HCT116 (cell line): ENCODE measurements around the gene MYH14. TPM values are rescaled to one million over a fixed set of nuclear protein-coding genes. Genes with fewer than 3 reads are reported as not detected.

ENCODE experiments used
- ATAC-seq: fragments of 200-7000 bp; cut with Tn5 transposase; 2 replicates; pipeline ENCODE4 v1.9.1; 2020; ENCODE audit warnings: mild to moderate bottlenecking, moderate library complexity
- BruUV-seq: library from RNA; stranded (reverse); fragments of 400-500 nt; replicated peaks from 2 replicates; lab custom pipeline; 2021; lab: Mats Ljungman, UMichigan
- CTCF ChIA-PET: fragments of 300-600 bp; sonication (Branson Sonifier 250); formaldehyde crosslinking; loops from one replicate; lab custom pipeline; 2021; ENCODE audit warnings: antibody characterized with exemption; lab: Charles Lee
- POLR2A ChIA-PET: fragments of 300-600, 350-600 bp; sonication (Branson Sonifier 250); formaldehyde crosslinking; loops from one replicate; lab custom pipeline; 2021; ENCODE audit warnings: antibody characterized with exemption; lab: Charles Lee
- RAD21 ChIA-PET, 2 experiments: fragments of 300-600 bp; sonication (Branson Sonifier 250); formaldehyde crosslinking; loops; one replicate each; lab custom pipeline; 2023; ENCODE audit warnings: low total read pairs in 2 of 2; ENCODE audit not compliant: uncharacterized antibody in 2 of 2, unreplicated experiment in 2 of 2, low non-redundant PET in 1 of 2; lab: Charles Lee
- DNase-seq: peaks from one replicate; pipeline ENCODE4 v3.0.0-alpha.2; 2010; ENCODE audit warnings: low read depth, low spot score
- H2AFZ ChIP-seq: fragments of 200-600 bp; shearing (Covaris generic), sonication (generic); 2 replicates; pipeline ENCODE4 v1.6.1; 2017; ENCODE audit warnings: low read depth, mixed run types, mixed read lengths, antibody characterized with exemption, low read length; ENCODE audit not compliant: poor library complexity, severe bottlenecking
- H3K27ac ChIP-seq: 2 replicates; pipeline ENCODE4 v1.5.1; 2012; ENCODE audit warnings: low read depth, low read length
- H3K27me3 ChIP-seq: fragments of 200-600 bp; sonication (generic); 2 replicates; pipeline ENCODE4 v1.6.1; 2016; ENCODE audit warnings: mixed run types, low read length, mixed read lengths; ENCODE audit not compliant: insufficient read depth
- H3K36me3 ChIP-seq, 2 experiments: fragments of 200-500 bp in 1 of 2; fragments of 200-600 bp in 1 of 2; sonication (Bioruptor generic) in 1 of 2; sonication (generic) in 1 of 2; 2 replicates each; pipeline versions ENCODE4 v1.5.1 to v1.6.1; 2014 to 2016; ENCODE audit warnings: low read length in 2 of 2, inconsistent platforms in 1 of 2, mixed read lengths in 1 of 2, mixed run types in 1 of 2; ENCODE audit not compliant: insufficient read depth in 2 of 2, control insufficient read depth in 1 of 2
- H3K4me1 ChIP-seq, 2 experiments: fragments of 200-600 bp in 1 of 2; sonication (generic) in 1 of 2; 2 replicates each; pipeline versions ENCODE4 v1.5.1 to v1.6.1; 2012 to 2017; ENCODE audit warnings: low read length in 2 of 2, inconsistent platforms in 1 of 2, mild to moderate bottlenecking in 1 of 2, mixed read lengths in 1 of 2, mixed run types in 1 of 2, moderate library complexity in 1 of 2; ENCODE audit not compliant: insufficient read depth in 2 of 2, control insufficient read depth in 1 of 2
- H3K4me2 ChIP-seq: fragments of 200-600 bp; sonication (generic); 2 replicates; pipeline ENCODE4 v1.6.1; 2017; ENCODE audit warnings: mixed run types, low read length, mixed read lengths
- H3K4me3 ChIP-seq, 2 experiments: fragments of 200-600 bp in 1 of 2; sonication (generic) in 1 of 2; replicated peaks in 1 of 2; 2 replicates each; pipeline ENCODE4 v1.5.1; 2011 to 2016; ENCODE audit warnings: low read length in 2 of 2, control low read depth in 1 of 2, low read depth in 1 of 2, mild to moderate bottlenecking in 1 of 2, mixed read lengths in 1 of 2, mixed run types in 1 of 2
- H3K79me2 ChIP-seq: fragments of 200-600 bp; sonication (generic); 2 replicates; pipeline ENCODE4 v1.6.1; 2017; ENCODE audit warnings: mild to moderate bottlenecking, mixed run types, low read length, moderate library complexity, mixed read lengths; ENCODE audit not compliant: insufficient read depth
- H3K9ac ChIP-seq: fragments of 200-600 bp; sonication (generic); 2 replicates; pipeline ENCODE4 v1.6.1; 2016; ENCODE audit warnings: low read length, mixed read lengths
- H3K9me2 ChIP-seq: fragments of 200-600 bp; sonication (generic), shearing (Covaris generic); 2 replicates; pipeline ENCODE4 v1.6.1; 2017; ENCODE audit warnings: mixed run types, mild to moderate bottlenecking, moderate library complexity; ENCODE audit not compliant: insufficient read depth
- H3K9me3 ChIP-seq, 2 experiments: fragments of 200-500 bp in 1 of 2; fragments of 200-600 bp in 1 of 2; sonication (Bioruptor generic) in 1 of 2; sonication (generic) in 1 of 2; 2 replicates each; pipeline ENCODE4 v1.6.1; 2014 to 2017; ENCODE audit warnings: low read length in 2 of 2, mixed read lengths in 2 of 2, inconsistent platforms in 1 of 2, low read depth in 1 of 2, mild to moderate bottlenecking in 1 of 2, mixed run types in 1 of 2, moderate library complexity in 1 of 2; ENCODE audit not compliant: control insufficient read depth in 1 of 2, insufficient read depth in 1 of 2
- H4K20me1 ChIP-seq: fragments of 200-600 bp; sonication (generic), shearing (Covaris generic); 2 replicates; pipeline ENCODE4 v1.6.1; 2017; ENCODE audit warnings: mixed run types, mild to moderate bottlenecking, moderate library complexity; ENCODE audit not compliant: insufficient read depth
- CBX3 ChIP-seq: IDR thresholded peaks from 2 replicates; pipeline ENCODE4 v1.6.1; 2012; ENCODE audit warnings: low read depth
- EGR1 ChIP-seq: IDR thresholded peaks from 2 replicates; pipeline ENCODE4 v1.6.1; 2012; ENCODE audit warnings: low read depth
- EZH2phosphoT487 ChIP-seq: fragments of 200-600 bp; IDR thresholded peaks from 2 replicates; pipeline ENCODE4 v1.6.1; 2018; ENCODE audit warnings: antibody characterized with exemption, borderline replicate concordance
- FOSL1 ChIP-seq: IDR thresholded peaks from 2 replicates; pipeline ENCODE4 v1.6.1; 2012; ENCODE audit warnings: low read depth
- JUND ChIP-seq: IDR thresholded peaks from 2 replicates; pipeline ENCODE4 v1.6.1; 2012
- POLR2A ChIP-seq: IDR thresholded peaks from 2 replicates; pipeline ENCODE4 v1.7.0; 2011; ENCODE audit warnings: borderline replicate concordance; ENCODE audit not compliant: insufficient read depth, insufficient read length; ENCODE audit errors: extremely low read depth
- POLR2AphosphoS5 ChIP-seq: IDR thresholded peaks from 2 replicates; pipeline ENCODE4 v1.6.1; 2011; ENCODE audit warnings: mild to moderate bottlenecking, low read depth, low read length, moderate library complexity
- RAD21 ChIP-seq: IDR thresholded peaks from 2 replicates; pipeline ENCODE4 v1.6.1; 2012; ENCODE audit warnings: low read depth, mild to moderate bottlenecking
- SIN3A ChIP-seq: IDR thresholded peaks from 2 replicates; pipeline ENCODE4 v1.6.1; 2012; ENCODE audit warnings: low read depth
- SP1 ChIP-seq: IDR thresholded peaks from 2 replicates; pipeline ENCODE4 v1.6.1; 2012; ENCODE audit warnings: low read depth
- SRF ChIP-seq: IDR thresholded peaks from 2 replicates; pipeline ENCODE4 v1.6.1; 2012; ENCODE audit warnings: low read depth
- TCF7L2 ChIP-seq: IDR thresholded peaks from 2 replicates; pipeline ENCODE4 v1.7.0; 2011; ENCODE audit warnings: borderline replicate concordance, inconsistent platforms; ENCODE audit not compliant: insufficient read depth, insufficient read length; ENCODE audit errors: extremely low read depth
- YY1 ChIP-seq: IDR thresholded peaks from 2 replicates; pipeline ENCODE4 v1.6.1; 2011; ENCODE audit warnings: low read length, low read depth, moderate library complexity, mild to moderate bottlenecking; ENCODE audit not compliant: insufficient replicate concordance; ENCODE audit errors: extremely low read depth
- ZFX ChIP-seq: fragments of 450-650 bp; IDR thresholded peaks from 2 replicates; pipeline ENCODE4 v1.6.1; 2017
- ZNF274 ChIP-seq: fragments of 200-500 bp; sonication (Bioruptor generic); IDR thresholded peaks from 2 replicates; pipeline ENCODE4 v1.6.1; 2014; ENCODE audit warnings: mild to moderate bottlenecking, low read depth, low read length, inconsistent platforms
- intact Hi-C: fragments of 100-400 bp; cut with micrococcal nuclease; formaldehyde crosslinking; loops from 2 replicates; pipeline ENCODE4 v1.10.0; 2022
- total RNA-seq: library from RNA; stranded (reverse); gene quantifications from one replicate; pipeline ENCODE4 v1.2.1, GENCODE V29; 2021; ENCODE audit not compliant: unreplicated experiment
- TF ChIP-seq, protein P1 (sequence below), 3 experiments: fragments of 200-600 bp in 1 of 3; sonication (generic) in 1 of 3; IDR thresholded peaks in 2 of 3; conservative IDR thresholded peaks in 1 of 3; 2 replicates each; pipeline ENCODE4 v1.5.1; 2012 to 2017; ENCODE audit warnings: low read depth in 2 of 3, low read length in 2 of 3, antibody characterized with exemption in 1 of 3, borderline replicate concordance in 1 of 3, control low read depth in 1 of 3, mild to moderate bottlenecking in 1 of 3, mixed read lengths in 1 of 3, mixed run types in 1 of 3, moderate library complexity in 1 of 3; ENCODE audit not compliant: insufficient read depth in 1 of 3
- TF ChIP-seq, protein P2 (sequence below): IDR thresholded peaks from 2 replicates; pipeline ENCODE4 v1.6.1; 2011; ENCODE audit warnings: mild to moderate bottlenecking, low read length, moderate library complexity; ENCODE audit not compliant: insufficient replicate concordance; ENCODE audit errors: extremely low read depth
- TF ChIP-seq, protein P3 (sequence below): IDR thresholded peaks from 2 replicates; pipeline ENCODE4 v1.6.1; 2012
- TF ChIP-seq, protein P4 (sequence below): IDR thresholded peaks from 2 replicates; pipeline ENCODE4 v1.6.1; 2012

The MYH14 gene
- total RNA-seq, 1 experiment from 2014 or later: 60.1 TPM

DNA sequence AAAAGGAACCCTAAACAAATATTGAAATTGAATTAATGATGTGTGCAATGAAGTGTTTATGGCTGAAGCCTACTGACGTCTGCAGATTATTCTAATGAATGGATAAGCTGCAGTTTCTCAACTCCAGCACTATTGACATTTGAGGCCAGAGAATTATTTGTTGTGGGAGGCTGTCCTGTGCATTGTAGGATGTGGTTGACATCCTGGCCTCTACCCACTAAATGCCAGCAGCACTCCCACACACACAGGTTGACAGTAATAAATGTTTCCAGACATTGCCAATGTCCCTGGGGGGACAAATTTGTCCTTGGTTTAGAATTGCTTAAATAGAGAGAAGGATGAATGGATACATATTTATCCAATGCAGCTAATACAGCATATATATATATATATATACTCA lies 19.2 kb upstream of the MYH14 start:
- Histone ChIP-seq H3K4me1 (no peaks in the 10 kb centered on the region), H3K79me2 (no peaks in the 10 kb centered on the region), H3K9me2 (no peaks in the 10 kb centered on the region), H3K27ac (no peak overlapping the region), H3K9ac (no peak overlapping the region), H4K20me1 (no peaks in the 10 kb centered on the region), H3K36me3 (no peaks in the 10 kb centered on the region), H3K4me2 (no peak overlapping the region), H3K4me3 (no peak overlapping the region), H3K9me3 (no peaks in the 10 kb centered on the region), H3K27me3 (no peaks in the 10 kb centered on the region), H2AFZ (no peak overlapping the region)
- intact Hi-C loops: no loop called here
- TF ChIP-seq JUND (no peak), SP1 (no peak), FOSL1 (no peak), EZH2phosphoT487 (no peak), YY1 (no peak), CBX3 (no peak), ZFX (no peak), TCF7L2 (no peak)
- TF ChIP-seq, protein P1, sequence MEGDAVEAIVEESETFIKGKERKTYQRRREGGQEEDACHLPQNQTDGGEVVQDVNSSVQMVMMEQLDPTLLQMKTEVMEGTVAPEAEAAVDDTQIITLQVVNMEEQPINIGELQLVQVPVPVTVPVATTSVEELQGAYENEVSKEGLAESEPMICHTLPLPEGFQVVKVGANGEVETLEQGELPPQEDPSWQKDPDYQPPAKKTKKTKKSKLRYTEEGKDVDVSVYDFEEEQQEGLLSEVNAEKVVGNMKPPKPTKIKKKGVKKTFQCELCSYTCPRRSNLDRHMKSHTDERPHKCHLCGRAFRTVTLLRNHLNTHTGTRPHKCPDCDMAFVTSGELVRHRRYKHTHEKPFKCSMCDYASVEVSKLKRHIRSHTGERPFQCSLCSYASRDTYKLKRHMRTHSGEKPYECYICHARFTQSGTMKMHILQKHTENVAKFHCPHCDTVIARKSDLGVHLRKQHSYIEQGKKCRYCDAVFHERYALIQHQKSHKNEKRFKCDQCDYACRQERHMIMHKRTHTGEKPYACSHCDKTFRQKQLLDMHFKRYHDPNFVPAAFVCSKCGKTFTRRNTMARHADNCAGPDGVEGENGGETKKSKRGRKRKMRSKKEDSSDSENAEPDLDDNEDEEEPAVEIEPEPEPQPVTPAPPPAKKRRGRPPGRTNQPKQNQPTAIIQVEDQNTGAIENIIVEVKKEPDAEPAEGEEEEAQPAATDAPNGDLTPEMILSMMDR (IDR thresholded peaks at IDR 0.05 in 2 of 3, conservative IDR thresholded peaks at IDR 0.05 in 1 of 3; ENCODE audit: borderline replicate concordance in 1 of 3, insufficient read depth in 1 of 3, low read depth in 2 of 3, low read length in 2 of 3): no peak
- ChIA-PET POLR2A (no interaction called here), RAD21 (no interaction called here), CTCF (no interaction called here)
- DNase-seq (no peak), ATAC-seq (no peak)
- BruUV-seq: no TSS peak

DNA sequence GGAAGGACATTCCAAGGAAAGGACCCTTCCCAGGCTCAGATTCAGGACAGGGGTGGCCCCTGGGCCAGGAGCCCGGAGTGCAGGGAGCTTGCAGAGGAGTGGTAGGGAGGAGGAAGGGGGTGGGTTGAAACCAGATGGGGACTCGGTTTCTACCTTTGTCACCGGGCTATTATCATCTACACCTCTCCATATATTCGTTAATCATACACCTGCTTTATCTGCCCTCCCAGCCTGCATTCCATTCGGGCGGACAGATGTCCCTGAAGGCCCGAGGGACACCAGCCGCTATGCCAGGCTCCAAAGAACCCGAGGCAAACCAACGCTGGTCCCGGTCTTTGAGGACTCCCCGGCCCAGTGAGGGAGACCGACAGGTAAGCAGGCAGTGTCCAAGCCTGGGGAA lies 15.5 kb upstream of the MYH14 start:
- CTCF ChIA-PET: no interaction called here
- RAD21 ChIA-PET: no interaction called here
- Histone ChIP-seq H3K9me2 (no peaks in the 10 kb centered on the region), H3K27ac (no peak overlapping the region), H3K9me3 (no peaks in the 10 kb centered on the region), H3K4me1 (no peaks in the 10 kb centered on the region), H3K4me2 (no peak overlapping the region), H4K20me1 (no peaks in the 10 kb centered on the region), H3K9ac (no peak overlapping the region), H2AFZ (no peak overlapping the region), H3K79me2 (no peaks in the 10 kb centered on the region), H3K36me3 (no peaks in the 10 kb centered on the region), H3K4me3 (no peak overlapping the region), H3K27me3 (0 out of 2 replicates have a peak, but pooled peaks cover 4% of the 10 kb centered on the region)
- ATAC-seq: no peak
- no peak for DNase-seq
- no TSS peak for BruUV-seq
- intact Hi-C loops: no loop called here
- POLR2A ChIA-PET: no interaction called here
- TF ChIP-seq, protein P2, sequence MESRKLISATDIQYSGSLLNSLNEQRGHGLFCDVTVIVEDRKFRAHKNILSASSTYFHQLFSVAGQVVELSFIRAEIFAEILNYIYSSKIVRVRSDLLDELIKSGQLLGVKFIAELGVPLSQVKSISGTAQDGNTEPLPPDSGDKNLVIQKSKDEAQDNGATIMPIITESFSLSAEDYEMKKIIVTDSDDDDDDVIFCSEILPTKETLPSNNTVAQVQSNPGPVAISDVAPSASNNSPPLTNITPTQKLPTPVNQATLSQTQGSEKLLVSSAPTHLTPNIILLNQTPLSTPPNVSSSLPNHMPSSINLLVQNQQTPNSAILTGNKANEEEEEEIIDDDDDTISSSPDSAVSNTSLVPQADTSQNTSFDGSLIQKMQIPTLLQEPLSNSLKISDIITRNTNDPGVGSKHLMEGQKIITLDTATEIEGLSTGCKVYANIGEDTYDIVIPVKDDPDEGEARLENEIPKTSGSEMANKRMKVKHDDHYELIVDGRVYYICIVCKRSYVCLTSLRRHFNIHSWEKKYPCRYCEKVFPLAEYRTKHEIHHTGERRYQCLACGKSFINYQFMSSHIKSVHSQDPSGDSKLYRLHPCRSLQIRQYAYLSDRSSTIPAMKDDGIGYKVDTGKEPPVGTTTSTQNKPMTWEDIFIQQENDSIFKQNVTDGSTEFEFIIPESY: no peak
- no peak for TF ChIP-seq YY1
- TF ChIP-seq JUND: no peak
- TF ChIP-seq EGR1: no peak
- TF ChIP-seq POLR2A: no peak
- no peak for TF ChIP-seq SIN3A
- no peak for TF ChIP-seq POLR2AphosphoS5
- no peak for TF ChIP-seq FOSL1
- no peak for TF ChIP-seq ZNF274
- TF ChIP-seq, protein P3, sequence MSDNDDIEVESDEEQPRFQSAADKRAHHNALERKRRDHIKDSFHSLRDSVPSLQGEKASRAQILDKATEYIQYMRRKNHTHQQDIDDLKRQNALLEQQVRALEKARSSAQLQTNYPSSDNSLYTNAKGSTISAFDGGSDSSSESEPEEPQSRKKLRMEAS: no peak
- TF ChIP-seq TCF7L2: no peak
- no peak for TF ChIP-seq RAD21
- no peak for TF ChIP-seq SRF
- TF ChIP-seq, protein P4, sequence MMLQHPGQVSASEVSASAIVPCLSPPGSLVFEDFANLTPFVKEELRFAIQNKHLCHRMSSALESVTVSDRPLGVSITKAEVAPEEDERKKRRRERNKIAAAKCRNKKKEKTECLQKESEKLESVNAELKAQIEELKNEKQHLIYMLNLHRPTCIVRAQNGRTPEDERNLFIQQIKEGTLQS: no peak
